NCI-H82 (cell line): ENCODE results near the gene RFX1.
"Not testable (repeated sequence)": the region's sequence is repeated elsewhere in the genome, so short reads cannot be mapped to it uniquely, and the experiment has no call there.

Experiments
- DNase-seq: peaks from one replicate; lab custom pipeline; 2025; lab: John Stamatoyannopoulos, UW

RFX1 gene

GRCh38 chr19:14006085-14006765 is at the start of gene RFX1:
TSS of gene RFX1 (minus strand) at chr19:14006320. CDS start at chr19:13993843, 12,477 bp downstream.
- DNase-seq, result peak; percentile 100

- DNase-seq, result no peak
These were observed 49.3 kb upstream of the RFX1 start for GRCh38 chr19:14055396-14055795.

GRCh38 chr19:14054721-14055120 is 48.6 kb upstream of the RFX1 start:
- no peak for DNase-seq

GRCh38 chr19:14054099-14054498 is 48.0 kb upstream of the RFX1 start:
- DNase-seq, result no peak

- no peak for DNase-seq
These were observed 47.4 kb upstream of the RFX1 start for GRCh38 chr19:14053500-14053899.

GRCh38 chr19:14053032-14053431 is 46.9 kb upstream of the RFX1 start:
- no peak for DNase-seq

- DNase-seq, result no peak
These were observed 46.4 kb upstream of the RFX1 start for GRCh38 chr19:14052470-14052869.

GRCh38 chr19:14051980-14052379 is 45.9 kb upstream of the RFX1 start:
- DNase-seq, result no peak

- not testable (repeated sequence) for DNase-seq
These were observed 44.8 kb upstream of the RFX1 start for GRCh38 chr19:14050961-14051360.

- DNase-seq, result no peak
These were observed 44.4 kb upstream of the RFX1 start for GRCh38 chr19:14050512-14050911.

GRCh38 chr19:14048443-14049153 is 42.5 kb upstream of the RFX1 start:
- DNase-seq, result peak; percentile 76

- DNase-seq, result not testable (repeated sequence)
These were observed 41.7 kb upstream of the RFX1 start for GRCh38 chr19:14047866-14048265.

- DNase-seq, result peak; percentile 90
These were observed 36.8 kb upstream of the RFX1 start for GRCh38 chr19:14042659-14043608.

GRCh38 chr19:14039181-14039580 is 33.1 kb upstream of the RFX1 start:
- DNase-seq, result no peak

- DNase-seq, result no peak
These were observed 29.6 kb upstream of the RFX1 start for GRCh38 chr19:14035706-14036105.

GRCh38 chr19:14035159-14035558 is 29.0 kb upstream of the RFX1 start:
- DNase-seq, result not testable (repeated sequence)

GRCh38 chr19:14033946-14034345 is 27.8 kb upstream of the RFX1 start:
- DNase-seq, result no peak

- peak; percentile 87 for DNase-seq
These were observed 25.8 kb upstream of the RFX1 start, which contains the start of gene IL27RA for GRCh38 chr19:14031719-14032480. TSS of gene IL27RA (plus strand) at chr19:14031762. CDS start at chr19:14031873, 111 bp downstream.

GRCh38 chr19:14030997-14031718 is 25.0 kb upstream of the RFX1 start:
- no peak for DNase-seq

GRCh38 chr19:14028901-14029300 is 22.8 kb upstream of the RFX1 start:
- DNase-seq, result peak; percentile 76
